HepG2 (cell line): ENCODE data around the gene WSB1. TPM values are rescaled to one million over a fixed set of nuclear protein-coding genes. Genes with fewer than 3 reads are reported as not detected.
A peak's percentile ranks its signal among the peaks of the same experiment; 100 is the strongest.

ENCODE experiments used
- ASH2L ChIP-seq: fragments of 300-600, 200-600 bp; sonication (generic); IDR thresholded peaks from 2 replicates; pipeline ENCODE4 v1.7.0; 2017; ENCODE audit warnings: low read depth, mild to moderate bottlenecking, moderate library complexity, mixed read lengths, low read length; ENCODE audit not compliant: insufficient read length
- BCLAF1 ChIP-seq: fragments of 450-650 bp; IDR thresholded peaks from 2 replicates; pipeline ENCODE4 v1.6.1; 2017; ENCODE audit warnings: mild to moderate bottlenecking
- CREB1 ChIP-seq, 2 experiments: fragments of 450-650 bp in 1 of 2; IDR thresholded peaks; 2 replicates each; pipeline ENCODE4 v1.6.1; 2016 to 2017; ENCODE audit warnings: control low read depth in 1 of 2, mild to moderate bottlenecking in 1 of 2, missing compliant biosample characterization in 1 of 2, missing genetic modification characterization in 1 of 2
- NFKBIZ ChIP-seq: IDR thresholded peaks from 2 replicates; pipeline ENCODE4 v1.6.1; 2018; ENCODE audit warnings: missing genetic modification reagents, missing compliant biosample characterization
- SMAD9 ChIP-seq: sonication (generic); formaldehyde crosslinking; IDR thresholded peaks from 2 replicates; pipeline ENCODE4 v1.5.1; 2020; ENCODE audit warnings: mild to moderate bottlenecking, missing genetic modification reagents
- STAT6 ChIP-seq: sonication (generic); formaldehyde crosslinking; IDR thresholded peaks from 2 replicates; pipeline ENCODE4 v1.4.0; 2020; ENCODE audit warnings: missing genetic modification reagents, mild to moderate bottlenecking, borderline replicate concordance
- ZBED4 ChIP-seq: sonication (generic); formaldehyde crosslinking; IDR thresholded peaks from 2 replicates; pipeline ENCODE4 v1.4.0; 2020; ENCODE audit warnings: missing genetic modification reagents, borderline replicate concordance
- ZNF142 ChIP-seq: sonication (generic); formaldehyde crosslinking; IDR thresholded peaks from 2 replicates; pipeline ENCODE4 v1.4.0; 2020; ENCODE audit warnings: missing genetic modification reagents
- ZNF367 ChIP-seq: sonication (generic); formaldehyde crosslinking; IDR thresholded peaks from 2 replicates; pipeline ENCODE4 v1.4.0; 2020; ENCODE audit warnings: missing genetic modification reagents, borderline replicate concordance
- ZNF501 ChIP-seq: sonication (generic); formaldehyde crosslinking; IDR thresholded peaks from 2 replicates; pipeline ENCODE4 v1.5.1; 2020; ENCODE audit warnings: mild to moderate bottlenecking, moderate library complexity, missing genetic modification reagents
- ZNF883 ChIP-seq: sonication (generic); formaldehyde crosslinking; IDR thresholded peaks from 2 replicates; pipeline ENCODE4 v1.5.1; 2020; ENCODE audit warnings: mild to moderate bottlenecking, missing genetic modification reagents; ENCODE audit errors: not compliant biosample characterization
- polyA plus RNA-seq, 8 experiments: library from polyadenylated mRNA; depleted of rRNA in 3 of 8; stranded (reverse) in 7 of 8; unstranded in 1 of 8; fragments of >200 nt; fragmentation: Illumina TruSeq in 4 of 8; extraction: Trizol in 4 of 8; gene quantifications; 2 replicates each; pipeline versions ENCODE4 v1.2.1 to v1.2.3, GENCODE V29; 2011 to 2016; ENCODE audit warnings: low read depth in 4 of 8, missing spikeins in 1 of 8, mixed read lengths in 1 of 8; ENCODE audit not compliant: insufficient read depth in 1 of 8
- total RNA-seq, 5 experiments: library from RNA; depleted of rRNA; stranded (reverse); fragments of >200 nt; fragmentation: Illumina TruSeq; extraction: Trizol; gene quantifications; 2 replicates each; pipeline ENCODE4 v1.2.3, GENCODE V29; 2016; ENCODE audit warnings: low read depth in 1 of 5

Gene WSB1
- total and polyA plus RNA-seq, 2 of the 13 experiments (the other 11 are each of a cell fraction or from before 2014, with no cell fraction given): 81.3 to 294 TPM

GRCh38 chr17:27293898-27294688, at the start of gene WSB1 (continued):
- peak; percentile 80 for TF ChIP-seq ASH2L
- 0 out of 2 replicates have a peak, but pooled peaks have one; percentile 13 for TF ChIP-seq ZNF367
- TF ChIP-seq NFKBIZ (CRISPR knock-in tag): no peak
- peak; percentile 97 for TF ChIP-seq ZNF501 (CRISPR knock-in tag)
- TF ChIP-seq CREB1 (IDR thresholded peaks at IDR 0.05): peak; percentile 100
- TF ChIP-seq CREB1 (CRISPR knock-in tag; IDR thresholded peaks at IDR 0.05): peak; percentile 94
- TF ChIP-seq ZNF142 (CRISPR knock-in tag): 0 out of 2 replicates have a peak, but pooled peaks have one; percentile 66
- no peak for TF ChIP-seq STAT6 (CRISPR knock-in tag)
- TF ChIP-seq BCLAF1: no peak
- peak; percentile 99 for TF ChIP-seq ZBED4
- TF ChIP-seq SMAD9 (CRISPR knock-in tag): no peak
- TF ChIP-seq ZNF883 (CRISPR knock-in tag): peak; percentile 38
